ENCODE data around the gene EIF1AX. TPM values are rescaled to one million over a fixed set of nuclear protein-coding genes. Genes with fewer than 3 reads are reported as not detected.

Gene EIF1AX
- 49.6 and 83.9 TPM in 2 replicates for polyA plus RNA-seq (2011; rRNA removed)
- 8.1 and 17.3 TPM in 2 replicates for polyA minus RNA-seq (2011; rRNA and poly(A)+ RNA removed)

DNA sequence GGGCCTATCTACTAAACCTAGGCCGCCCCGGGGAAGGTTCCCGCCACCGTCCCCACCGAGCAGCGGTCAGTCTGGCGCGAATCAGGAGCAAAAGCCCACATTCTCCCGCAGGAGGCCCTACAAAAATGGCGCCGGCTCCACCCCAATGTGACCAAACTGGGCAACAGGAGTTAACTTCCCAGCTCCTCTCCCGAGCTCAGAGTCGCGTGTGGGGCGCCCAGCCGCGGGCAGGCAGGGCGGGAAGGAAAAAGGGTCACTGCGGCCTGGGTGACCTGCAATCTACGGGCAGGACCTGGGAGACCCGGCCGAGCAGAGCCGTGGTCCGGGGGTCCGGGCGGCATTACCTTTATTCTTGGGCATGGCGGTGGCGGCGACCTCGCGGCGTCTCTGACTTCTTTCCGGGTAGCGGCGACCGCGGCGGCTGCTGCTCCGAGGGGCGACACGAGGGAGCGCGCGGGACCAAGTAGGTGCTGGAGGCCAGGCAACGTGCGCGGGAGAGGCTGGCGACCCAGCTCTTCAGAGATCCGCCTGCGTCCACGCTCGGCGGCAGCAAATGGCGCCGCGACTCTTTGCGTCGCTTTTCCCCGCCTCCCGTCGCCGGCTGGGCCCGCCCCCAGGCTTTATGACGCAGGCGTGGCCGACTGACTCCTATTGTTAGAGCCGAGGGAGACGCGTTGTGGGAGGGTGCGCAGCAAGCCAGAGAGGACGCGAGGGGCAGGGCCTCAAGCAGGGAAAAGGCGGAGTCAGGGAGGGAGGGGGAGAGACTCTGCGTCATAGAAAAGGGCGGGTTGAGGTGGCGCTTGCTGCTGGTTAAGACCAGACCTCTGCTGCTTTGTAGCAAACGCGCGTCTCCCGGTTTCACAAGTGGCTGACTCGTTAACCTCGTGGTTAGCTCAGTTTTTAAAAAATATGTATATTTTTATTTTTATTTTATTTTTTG is at the start of gene EIF1AX:
EIF1AX (minus strand) TSS at position 558 of the 940 bp plus-strand sequence; CDS start at position 360, 198 bp downstream.
- H3K9me3 ChIP-seq (ENCODE audit: control insufficient read depth, insufficient read depth, low read length) = no peaks in the 10 kb centered on the region
- H3K4me3 ChIP-seq (ENCODE audit: low read depth, low read length) = peak within 1 kb of the TSS; percentile 74
- H3K27ac ChIP-seq (ENCODE audit: low read depth, low read length) = peak within 1 kb of the TSS; percentile 81
- POLR2A ChIA-PET = interaction anchor here (0.5 to 1.4 kb wide), 3 partner anchors 308 to 1838 kb away, joined by 3 read pairs; no protein-coding TSS in a partner anchor
- peak; percentile 88 for DNase-seq (ENCODE audit: low read depth, low spot score)
- TF ChIP-seq, protein P1, sequence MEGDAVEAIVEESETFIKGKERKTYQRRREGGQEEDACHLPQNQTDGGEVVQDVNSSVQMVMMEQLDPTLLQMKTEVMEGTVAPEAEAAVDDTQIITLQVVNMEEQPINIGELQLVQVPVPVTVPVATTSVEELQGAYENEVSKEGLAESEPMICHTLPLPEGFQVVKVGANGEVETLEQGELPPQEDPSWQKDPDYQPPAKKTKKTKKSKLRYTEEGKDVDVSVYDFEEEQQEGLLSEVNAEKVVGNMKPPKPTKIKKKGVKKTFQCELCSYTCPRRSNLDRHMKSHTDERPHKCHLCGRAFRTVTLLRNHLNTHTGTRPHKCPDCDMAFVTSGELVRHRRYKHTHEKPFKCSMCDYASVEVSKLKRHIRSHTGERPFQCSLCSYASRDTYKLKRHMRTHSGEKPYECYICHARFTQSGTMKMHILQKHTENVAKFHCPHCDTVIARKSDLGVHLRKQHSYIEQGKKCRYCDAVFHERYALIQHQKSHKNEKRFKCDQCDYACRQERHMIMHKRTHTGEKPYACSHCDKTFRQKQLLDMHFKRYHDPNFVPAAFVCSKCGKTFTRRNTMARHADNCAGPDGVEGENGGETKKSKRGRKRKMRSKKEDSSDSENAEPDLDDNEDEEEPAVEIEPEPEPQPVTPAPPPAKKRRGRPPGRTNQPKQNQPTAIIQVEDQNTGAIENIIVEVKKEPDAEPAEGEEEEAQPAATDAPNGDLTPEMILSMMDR (IDR thresholded peaks at IDR 0.05; ENCODE audit: low read depth, low read length) = no peak
- CTCF ChIA-PET = no interaction called here
- no peaks in the 10 kb centered on the region for H3K27me3 ChIP-seq (ENCODE audit: control insufficient read depth, insufficient read depth, low read length)

DNA sequence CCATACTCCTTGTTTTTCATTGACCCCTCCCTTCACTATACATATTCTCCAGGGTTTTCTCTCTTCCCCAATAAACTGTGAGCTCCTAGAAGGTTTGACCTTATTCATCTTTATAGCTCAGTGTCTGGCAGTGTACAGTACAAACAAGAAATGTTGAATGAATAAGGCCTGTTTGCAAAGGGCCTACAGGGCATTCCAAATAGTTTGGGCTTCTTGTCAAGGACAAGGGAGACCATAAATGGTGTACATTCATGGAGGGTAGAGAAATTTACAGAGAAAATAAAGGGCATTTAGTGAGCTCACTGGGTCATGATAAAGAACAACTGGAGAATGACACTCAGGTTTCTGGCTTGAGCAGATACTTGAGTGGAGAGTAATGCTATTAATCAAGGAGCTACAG is 47.5 kb upstream of the EIF1AX start:
- no peaks in the 10 kb centered on the region for H3K9me3 ChIP-seq (ENCODE audit: control insufficient read depth, insufficient read depth, low read length)
- ChIA-PET POLR2A (no interaction called here), CTCF (no interaction called here)
- no peaks in the 10 kb centered on the region for H3K27me3 ChIP-seq (ENCODE audit: control insufficient read depth, insufficient read depth, low read length)
- no peak overlapping the region for H3K4me3 ChIP-seq (ENCODE audit: low read depth, low read length)
- TF ChIP-seq, protein P1 (IDR thresholded peaks at IDR 0.05; ENCODE audit: low read depth, low read length) = no peak
- no peak overlapping the region for H3K27ac ChIP-seq (ENCODE audit: low read depth, low read length)
- DNase-seq (ENCODE audit: low read depth, low spot score) = no peak

GRCh38 chrX:20181598-20182329 is 40.1 kb upstream of the EIF1AX start:
- no peak for DNase-seq (ENCODE audit: low read depth, low spot score)
- Histone ChIP-seq H3K9me3 (ENCODE audit: control insufficient read depth, insufficient read depth, low read length) (no peaks in the 10 kb centered on the region), H3K27ac (ENCODE audit: low read depth, low read length) (no peak overlapping the region), H3K4me3 (ENCODE audit: low read depth, low read length) (no peak overlapping the region), H3K27me3 (ENCODE audit: control insufficient read depth, insufficient read depth, low read length) (no peaks in the 10 kb centered on the region)
- TF ChIP-seq, protein P1 (IDR thresholded peaks at IDR 0.05; ENCODE audit: low read depth, low read length) = no peak
- ChIA-PET POLR2A (no interaction called here), CTCF (no interaction called here)

GRCh38 chrX:20177093-20177492 is 35.5 kb upstream of the EIF1AX start:
- Histone ChIP-seq H3K4me3 (ENCODE audit: low read depth, low read length) (no peak overlapping the region), H3K27me3 (ENCODE audit: control insufficient read depth, insufficient read depth, low read length) (no peaks in the 10 kb centered on the region), H3K9me3 (ENCODE audit: control insufficient read depth, insufficient read depth, low read length) (no peaks in the 10 kb centered on the region), H3K27ac (ENCODE audit: low read depth, low read length) (no peak overlapping the region)
- TF ChIP-seq, protein P1 (IDR thresholded peaks at IDR 0.05; ENCODE audit: low read depth, low read length) = no peak
- ChIA-PET CTCF (interaction anchor here (0.6 kb wide), 1 partner anchor 184 kb away, joined by 4 read pairs; no protein-coding TSS in a partner anchor), POLR2A (no interaction called here)
- DNase-seq (ENCODE audit: low read depth, low spot score) = no peak
